Right lung (tissue), 5 donors: ENCODE data around the gene UBE2V1. TPM values are rescaled to one million over a fixed set of nuclear protein-coding genes. Genes with fewer than 3 reads are reported as not detected.
"Not testable (repeated sequence)": the region's sequence is repeated elsewhere in the genome, so short reads cannot be mapped to it uniquely, and the experiment has no call there.

Experiments used
- DNase-seq, 2 donors: peaks; one replicate each; pipeline ENCODE4 v3.0.0-alpha.2; 2013
- polyA plus RNA-seq, 5 donors: library from polyadenylated mRNA; unstranded; fragments of 120-200 nt; gene quantifications; one replicate each; pipeline versions ENCODE4 v1.2.1 to v1.2.3, GENCODE V29; 2013; ENCODE audit warnings: inconsistent platforms in 1 of 5, low replicate concordance in 1 of 5; ENCODE audit not compliant: insufficient read length in 5 of 5, insufficient read depth in 1 of 5

The UBE2V1 gene
- polyA plus RNA-seq, 5 donors, result 130 to 165 (median 154) TPM

DNA sequence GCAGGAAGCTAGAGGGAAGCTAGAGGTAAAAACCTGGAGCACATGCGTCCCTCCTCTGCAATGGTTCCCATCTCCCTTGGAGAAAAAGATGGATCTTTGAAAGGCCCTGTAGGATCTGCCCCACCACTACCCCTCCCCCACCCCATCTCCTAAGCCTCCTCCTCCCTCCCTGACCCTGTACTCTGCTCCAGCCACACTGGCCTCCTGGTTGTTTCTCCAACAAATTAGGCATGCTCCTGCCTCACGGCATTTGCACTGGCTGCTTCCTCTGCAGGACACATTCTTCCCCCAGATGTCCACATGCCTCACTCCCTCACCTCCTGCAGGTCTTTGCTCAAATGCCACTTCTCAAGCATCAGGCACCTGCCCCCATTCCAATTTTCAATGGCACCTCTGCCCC is 45.5 kb downstream of the UBE2V1 start:
- no peak for DNase-seq

DNA sequence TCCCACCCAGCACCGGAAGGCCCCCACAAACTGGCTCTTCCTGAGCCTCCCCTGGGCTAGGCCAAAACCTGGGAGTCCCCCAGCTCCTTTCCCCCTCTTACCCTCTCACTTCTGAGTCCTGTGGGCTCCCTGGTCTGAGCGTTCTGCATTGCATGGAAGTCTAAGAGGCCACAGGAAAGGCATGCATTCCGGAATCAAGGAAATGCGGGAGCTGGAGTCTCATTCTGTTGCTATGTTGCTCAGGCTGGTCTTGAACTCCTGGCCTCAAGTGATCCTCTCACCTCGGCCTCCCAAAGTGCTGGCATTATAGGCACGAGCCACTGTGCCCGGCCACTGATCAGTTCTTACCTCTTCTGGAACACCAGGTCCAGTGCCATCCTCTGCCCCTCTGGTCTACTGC is 45.9 kb downstream of the UBE2V1 start:
- DNase-seq, result no peak

GRCh38 chr20:50066161-50066834 is 46.7 kb downstream of the UBE2V1 start:
- no peak for DNase-seq

DNA sequence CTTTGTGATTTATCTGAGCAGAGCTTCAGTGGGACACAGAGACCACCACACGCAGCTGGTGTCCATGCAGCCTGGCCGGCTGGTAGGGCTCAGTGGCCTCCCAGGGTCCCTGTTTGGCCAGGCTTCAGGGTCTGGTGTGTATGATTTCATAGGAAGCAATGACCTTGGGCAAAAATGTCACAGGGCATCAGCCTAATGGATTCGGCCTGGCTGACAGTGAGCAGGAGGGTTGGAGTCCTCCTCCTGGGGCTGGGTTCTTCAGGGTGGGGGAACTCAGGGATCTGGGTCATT is 47.7 kb downstream of the UBE2V1 start:
- DNase-seq, result no peak

- not testable (repeated sequence) for DNase-seq
Observed at GRCh38 chr20:50063763-50064162, 49.2 kb downstream of the UBE2V1 start.

GRCh38 chr20:50062006-50062838 is 50.7 kb downstream of the UBE2V1 start:
- no peak for DNase-seq

DNA sequence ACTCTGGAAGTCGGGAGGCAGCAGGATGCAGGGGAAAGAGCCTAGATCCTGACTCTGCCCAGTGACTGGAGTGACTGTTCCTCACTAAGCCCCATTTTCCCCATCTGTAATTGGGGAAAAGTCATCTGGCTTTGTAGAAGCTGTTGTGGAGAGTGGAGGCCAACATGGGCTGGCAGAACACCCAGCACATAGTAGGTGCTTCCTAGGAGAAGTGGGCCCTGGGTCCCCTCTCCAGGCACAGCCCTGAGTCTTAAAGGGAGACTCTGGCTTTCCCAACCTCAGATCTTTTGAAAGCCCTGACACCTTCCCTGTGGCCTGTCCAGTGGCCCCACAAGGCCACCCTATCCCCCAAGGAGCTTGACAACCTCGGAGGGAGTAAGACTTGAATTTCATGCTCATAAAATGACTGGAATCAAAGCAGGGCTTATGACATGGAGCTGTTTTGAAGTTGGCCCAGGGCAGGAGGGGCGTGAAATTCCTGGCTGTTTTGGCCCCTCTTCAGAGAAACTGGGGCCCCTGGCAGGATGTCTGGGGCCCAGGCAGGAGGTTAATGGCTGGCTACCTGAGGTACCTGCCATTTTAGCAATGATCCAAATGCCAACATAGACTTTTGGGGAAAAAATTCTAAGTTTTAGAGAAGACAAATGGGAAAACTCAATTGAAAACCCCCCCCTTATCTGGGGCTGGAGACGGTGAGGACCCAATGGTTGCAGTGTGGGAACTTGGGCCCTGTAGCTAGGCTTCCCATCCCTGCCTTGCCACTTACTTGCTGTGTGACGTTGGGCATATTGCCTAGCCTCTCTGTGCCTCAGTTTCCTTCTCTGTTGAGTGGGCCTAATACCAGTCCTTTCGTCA is 51.6 kb downstream of the UBE2V1 start:
- DNase-seq, result no peak

GRCh38 chr20:50058662-50059402 is 54.1 kb downstream of the UBE2V1 start:
- DNase-seq, result no peak

DNA sequence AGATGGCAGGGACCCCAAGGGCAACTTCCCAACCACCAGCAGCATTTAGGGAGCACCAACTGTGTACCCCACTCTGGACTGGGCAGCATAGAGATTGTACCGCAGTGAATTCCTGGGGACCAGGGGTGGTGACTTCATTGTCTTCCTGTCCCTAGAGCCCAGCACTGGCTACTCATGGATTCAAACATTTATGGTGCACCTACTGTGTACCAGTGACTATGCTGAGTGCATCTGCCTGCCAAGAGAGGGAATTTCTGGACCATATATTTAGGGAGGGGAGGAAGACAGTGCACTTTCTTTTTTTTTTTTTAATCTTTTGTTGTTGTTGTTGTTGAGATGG is 55.3 kb downstream of the UBE2V1 start:
- DNase-seq, result no peak

DNA sequence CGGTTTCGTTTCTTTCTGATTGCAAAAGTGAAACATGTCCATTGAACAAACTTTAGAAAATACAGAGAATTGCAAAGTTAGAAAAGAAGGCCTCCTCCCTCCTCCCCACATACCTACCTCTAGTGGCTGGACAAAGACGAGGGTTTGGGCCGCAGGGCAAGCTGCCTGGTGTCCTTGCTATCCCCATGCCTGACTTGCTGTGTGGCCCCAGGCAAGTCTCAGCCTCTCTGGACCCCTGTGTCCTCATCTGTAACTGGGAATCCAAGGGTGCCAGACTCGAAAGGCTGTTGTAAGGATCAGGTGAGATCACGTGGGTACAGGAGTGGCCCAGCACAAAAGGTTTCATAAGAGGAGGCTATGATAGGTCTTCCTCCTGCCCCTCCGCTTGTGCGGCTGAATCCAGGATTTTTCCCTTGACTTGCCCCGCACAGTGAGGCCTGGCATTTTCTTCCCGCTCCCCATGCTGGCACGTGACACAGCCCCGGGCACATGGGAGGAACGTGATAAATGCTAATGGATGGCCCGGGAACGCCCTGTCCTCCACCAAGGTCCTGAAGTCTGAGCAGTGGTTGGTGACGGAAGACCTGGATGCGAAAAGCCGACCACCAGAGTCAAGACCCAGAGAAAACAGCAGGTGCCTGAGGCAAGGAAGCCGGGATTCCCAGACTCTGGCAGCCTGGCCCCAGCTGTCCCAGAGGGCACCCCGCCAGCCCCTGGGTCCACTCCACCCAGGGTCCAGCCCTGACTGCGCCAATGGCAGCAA is 55.8 kb downstream of the UBE2V1 start:
- no peak for DNase-seq

GRCh38 chr20:50056408-50056926 is 56.5 kb downstream of the UBE2V1 start:
- DNase-seq, result no peak

DNA sequence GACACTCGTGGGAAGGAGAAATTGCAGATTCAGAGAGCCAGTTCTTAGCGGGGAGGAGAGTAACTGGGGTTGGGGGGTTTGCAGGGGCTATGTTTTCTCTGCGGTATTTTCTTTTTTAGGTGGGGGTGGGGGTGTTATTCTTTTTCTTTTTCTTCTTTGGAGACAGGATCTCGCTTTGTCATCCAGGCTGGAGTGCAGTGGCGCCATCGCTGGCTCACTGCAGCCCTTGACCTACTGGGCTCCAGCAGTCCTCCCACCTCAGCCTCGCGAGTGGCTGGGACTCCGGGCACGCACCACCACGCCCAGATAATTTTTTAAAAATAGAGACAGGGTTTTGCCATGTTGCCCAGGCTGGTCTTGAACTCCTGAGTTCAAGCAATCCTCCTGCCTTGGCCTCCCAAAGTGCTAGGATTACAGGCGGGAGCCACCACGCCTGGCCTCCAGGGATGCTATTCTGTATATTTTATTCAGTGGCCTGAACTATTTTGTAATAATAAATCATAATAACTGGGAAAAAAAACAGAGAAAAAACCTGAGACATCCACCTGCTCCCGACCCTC is 57.3 kb downstream of the UBE2V1 start:
- no peak for DNase-seq

- peak; percentile 69 to 77 for DNase-seq
Observed at GRCh38 chr20:50054626-50055511, 58.1 kb downstream of the UBE2V1 start.

DNA sequence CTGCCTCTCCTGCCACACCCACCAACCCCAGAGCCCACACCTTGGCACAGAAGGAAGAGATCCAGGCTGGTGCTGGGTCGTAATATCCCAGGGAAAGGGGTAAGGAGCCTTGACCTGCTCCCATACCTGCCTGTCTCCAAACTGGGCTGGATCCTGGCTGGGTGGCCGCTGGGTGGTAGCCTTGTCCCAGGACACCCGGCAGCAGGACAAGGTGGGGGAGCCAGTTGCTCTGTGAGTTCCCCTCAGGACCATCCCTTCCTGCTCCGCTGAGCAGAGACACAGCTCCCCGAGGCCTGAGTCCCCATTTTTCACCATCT is 58.8 kb downstream of the UBE2V1 start:
- DNase-seq, result no peak

DNA sequence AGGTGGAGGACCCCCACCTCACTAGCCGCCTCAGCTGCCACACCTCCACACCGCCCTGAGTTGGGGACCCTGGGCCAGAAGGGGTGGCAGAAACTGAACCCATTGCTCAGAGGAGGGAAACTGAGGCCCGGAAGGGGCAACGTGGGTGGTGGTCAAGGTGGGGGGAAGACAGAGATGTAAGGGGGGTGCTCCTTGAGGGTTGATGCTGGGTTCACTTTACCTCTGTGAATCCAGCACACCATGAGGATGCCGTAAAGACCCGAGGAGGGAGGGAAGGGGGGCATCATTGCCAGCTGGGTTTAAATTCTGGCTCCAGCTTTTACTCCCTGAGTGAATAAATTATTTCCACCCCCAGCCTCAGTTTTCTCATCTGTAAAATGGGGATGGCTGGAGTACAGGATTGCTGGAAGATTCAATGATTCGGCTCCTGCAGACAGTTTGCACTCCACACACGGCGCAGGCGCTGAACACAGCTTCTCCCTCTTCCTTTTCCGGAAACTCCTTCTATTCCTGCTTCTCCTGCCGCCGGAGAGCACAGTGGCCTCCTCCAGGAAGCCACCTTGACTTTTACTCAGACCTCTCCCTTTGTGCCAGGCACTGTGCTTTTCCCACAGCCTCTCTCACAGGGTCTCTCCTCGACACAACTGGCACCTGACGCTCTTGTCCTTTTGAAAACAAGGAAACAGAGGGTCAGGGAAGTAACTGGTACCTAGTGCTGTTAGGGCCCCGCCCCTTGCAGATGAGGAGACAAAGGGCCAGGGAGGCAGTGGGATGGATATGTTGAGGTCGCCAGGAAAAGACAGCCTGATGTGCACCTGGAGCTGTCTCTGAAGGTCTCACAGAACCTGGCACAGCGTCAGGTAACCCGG is 59.4 kb downstream of the UBE2V1 start:
- DNase-seq, result no peak

DNA sequence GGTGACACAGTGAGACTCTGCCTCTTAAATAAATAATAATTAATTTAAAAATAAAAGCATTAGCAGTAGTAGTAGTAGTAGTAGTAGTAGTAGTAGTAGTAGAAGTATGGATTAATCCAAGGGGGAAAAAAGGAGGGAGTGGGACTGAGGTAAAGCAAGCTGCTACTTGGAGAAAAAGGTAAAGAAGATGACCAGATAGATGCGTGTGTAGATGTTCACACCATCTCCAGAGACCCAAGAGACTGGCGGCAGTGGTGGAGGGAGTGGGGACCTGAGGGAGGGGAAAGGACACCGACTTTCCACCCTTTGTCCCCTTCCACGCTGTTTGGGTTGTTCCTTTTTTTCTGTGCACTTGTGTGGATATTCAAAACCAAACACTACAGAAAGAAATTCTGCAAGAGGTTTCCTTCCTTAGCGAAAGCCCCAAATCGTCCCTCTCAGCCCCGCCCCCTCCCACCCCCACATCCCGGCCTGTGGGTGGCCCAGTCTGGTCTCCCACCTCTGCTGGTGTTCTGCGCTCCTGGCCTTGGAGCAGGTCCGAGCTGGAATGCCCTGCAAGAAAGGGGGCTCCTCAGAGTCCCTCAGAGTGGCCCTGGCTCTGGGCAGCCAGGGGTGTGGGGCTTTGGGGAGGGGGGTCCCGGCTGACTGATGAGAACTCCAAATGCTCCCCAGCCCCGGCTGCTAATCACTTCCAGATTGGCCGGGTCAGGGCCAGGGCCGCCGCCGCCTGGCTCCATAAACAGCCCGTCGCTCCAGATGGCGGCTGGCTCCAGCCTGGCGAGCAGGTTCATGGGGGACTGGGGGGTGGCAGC is 60.2 kb downstream of the UBE2V1 start:
- peak; percentile 53 to 64 for DNase-seq

DNA sequence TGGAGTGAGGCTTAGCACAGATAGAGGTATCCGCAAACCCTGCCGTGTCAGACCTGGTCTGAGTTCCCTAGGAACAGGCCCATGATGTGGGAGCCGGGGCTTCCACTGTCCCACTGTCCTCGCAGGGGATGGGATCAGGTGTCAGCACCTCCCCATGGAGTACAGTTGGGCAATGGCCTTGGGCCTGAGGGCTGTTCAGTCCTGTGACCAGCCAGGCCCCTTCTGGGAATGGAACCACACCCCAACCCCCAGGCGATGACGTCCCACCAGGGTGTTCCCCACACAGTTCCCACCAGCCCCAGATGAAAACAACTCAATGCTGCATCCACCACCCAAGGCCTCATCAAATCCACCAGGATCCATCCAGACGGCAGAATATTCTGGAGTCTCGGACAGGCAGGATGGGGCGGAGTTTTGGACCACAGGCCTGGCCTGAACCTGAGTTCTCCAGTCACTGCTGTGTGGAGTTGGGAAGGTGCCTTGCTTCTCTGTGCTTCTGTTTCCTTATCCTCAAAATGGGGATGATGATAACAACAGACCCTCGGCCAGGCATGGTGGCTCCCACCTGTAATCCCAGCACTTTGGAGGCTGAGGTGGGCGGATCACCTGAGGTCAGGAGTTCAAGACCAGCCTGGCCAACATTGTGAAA is 62.2 kb downstream of the UBE2V1 start:
- DNase-seq, result no peak
